Loucy (cell line): ENCODE results near the gene PTTG1IP.

Experiments used
- H2AFZ ChIP-seq: fragments of 200-600 bp; sonication (generic); 2 replicates; pipeline ENCODE4 v1.6.0; 2016; ENCODE audit warnings: antibody characterized with exemption, mild to moderate bottlenecking, low read length, moderate library complexity
- H3F3A ChIP-seq: fragments of 200-600 bp; 2 replicates; pipeline ENCODE4 v1.6.0; 2016; ENCODE audit warnings: antibody characterized with exemption, low read depth, mild to moderate bottlenecking
- H3K27me3 ChIP-seq: fragments of 200-600 bp; sonication (generic); 2 replicates; pipeline ENCODE4 v1.6.1; 2014; ENCODE audit warnings: low read length, mild to moderate bottlenecking; ENCODE audit not compliant: insufficient read depth, poor library complexity, severe bottlenecking
- H3K36me3 ChIP-seq: fragments of 200-600 bp; sonication (generic); 2 replicates; pipeline ENCODE4 v1.6.1; 2016; ENCODE audit warnings: low read length; ENCODE audit not compliant: insufficient read depth
- H3K4me1 ChIP-seq: fragments of 200-600 bp; sonication (generic); 2 replicates; pipeline ENCODE4 v1.5.1; 2014; ENCODE audit warnings: low read length, mild to moderate bottlenecking; ENCODE audit not compliant: insufficient read depth, poor library complexity, severe bottlenecking
- H3K4me2 ChIP-seq: fragments of 200-600 bp; sonication (generic); 2 replicates; pipeline ENCODE4 v1.6.0; 2014; ENCODE audit warnings: antibody characterized with exemption, low read length, low read depth, mild to moderate bottlenecking; ENCODE audit not compliant: poor library complexity, severe bottlenecking
- H3K4me3 ChIP-seq: fragments of 200-600 bp; sonication (generic); 2 replicates; pipeline ENCODE4 v1.5.1; 2014; ENCODE audit warnings: low read length, mild to moderate bottlenecking, mixed read lengths; ENCODE audit not compliant: poor library complexity, severe bottlenecking
- H3K79me2 ChIP-seq: fragments of 200-600 bp; sonication (generic); 2 replicates; pipeline ENCODE4 v1.6.1; 2014; ENCODE audit warnings: low read length; ENCODE audit not compliant: insufficient read depth
- H3K9ac ChIP-seq: fragments of 200-600 bp; sonication (generic); 2 replicates; pipeline ENCODE4 v1.6.0; 2014; ENCODE audit warnings: mild to moderate bottlenecking, low read depth, low read length, moderate library complexity; ENCODE audit not compliant: poor library complexity, severe bottlenecking
- H3K9me2 ChIP-seq: fragments of 200-600 bp; sonication (generic); replicated peaks from 2 replicates; pipeline ENCODE4 v1.6.1; 2016; ENCODE audit warnings: low read depth, low read length, mixed read lengths
- H3K9me3 ChIP-seq: fragments of 200-600 bp; sonication (generic); 2 replicates; pipeline ENCODE4 v1.6.1; 2014; ENCODE audit warnings: mild to moderate bottlenecking, antibody characterized with exemption, low read length, low read depth; ENCODE audit not compliant: insufficient read depth
- H4K20me1 ChIP-seq: fragments of 200-600 bp; sonication (generic); 2 replicates; pipeline ENCODE4 v1.6.0; 2014; ENCODE audit warnings: antibody characterized with exemption, low read length, mild to moderate bottlenecking; ENCODE audit not compliant: insufficient read depth, poor library complexity, severe bottlenecking
- EZH2phosphoT487 ChIP-seq: fragments of 200-600 bp; IDR thresholded peaks from 2 replicates; pipeline ENCODE4 v1.6.1; 2018; ENCODE audit warnings: antibody characterized with exemption, mild to moderate bottlenecking, moderate library complexity, borderline replicate concordance
- TF ChIP-seq, protein P1 (sequence below): fragments of 200-600 bp; sonication (generic); conservative IDR thresholded peaks from 2 replicates; pipeline ENCODE4 v1.5.1; 2014; ENCODE audit warnings: mild to moderate bottlenecking, antibody characterized with exemption, low read length

The PTTG1IP gene

DNA sequence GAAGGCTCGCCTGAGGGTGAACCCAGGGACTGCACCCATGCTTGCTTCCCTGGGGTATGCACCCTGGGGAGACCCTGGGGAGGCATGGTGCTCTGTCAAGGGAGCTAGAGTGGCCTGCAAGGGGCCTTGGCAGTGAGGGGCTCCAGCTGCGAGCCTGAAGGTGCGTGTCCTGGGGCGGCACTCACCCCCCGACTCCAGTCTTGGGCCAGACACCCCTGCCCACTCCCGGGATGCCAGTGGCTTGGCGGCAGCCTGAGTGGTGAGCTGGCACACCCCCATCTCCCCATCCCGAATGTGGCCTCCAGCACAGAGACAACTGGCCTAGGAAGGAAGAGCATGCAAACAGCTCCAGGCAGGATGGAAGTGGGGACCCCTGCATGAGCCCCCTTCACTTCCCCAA, 58.3 kb downstream of the PTTG1IP start:
- H4K20me1 ChIP-seq: peaks cover 69% of the 10 kb centered on the region

DNA sequence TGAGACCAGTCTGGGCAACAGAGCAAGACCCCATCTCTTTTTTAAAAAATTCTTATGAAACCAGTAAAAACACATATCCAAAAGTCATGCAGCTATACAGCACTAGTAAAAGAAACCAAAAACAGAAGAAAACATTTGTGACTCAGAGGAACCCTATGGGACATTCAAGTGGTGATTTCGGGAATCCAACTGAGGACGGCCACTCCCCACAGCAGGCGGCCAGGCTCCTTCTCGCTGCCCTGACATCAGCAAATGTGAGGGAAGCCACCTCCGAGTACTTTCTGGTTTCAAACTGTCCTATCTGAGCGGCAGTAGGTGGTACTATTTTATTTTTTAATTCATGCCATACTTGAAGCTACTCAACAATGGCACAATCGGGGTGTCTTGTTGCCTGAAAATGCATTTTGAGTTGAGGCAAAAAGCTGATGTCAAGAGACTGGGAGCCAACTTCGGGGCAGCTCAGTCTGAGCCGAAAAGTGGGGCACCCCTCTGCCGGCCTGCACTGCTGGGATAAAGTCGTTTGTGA, 58.9 kb downstream of the PTTG1IP start:
- Histone ChIP-seq H2AFZ (no peak overlapping the region), H3K79me2 (peaks cover 87% of the 10 kb centered on the region), H3K4me2 (peak overlapping the region; percentile 78), H3K27me3 (no peaks in the 10 kb centered on the region), H3K4me3 (peak overlapping the region; percentile 40), H3F3A (no peaks in the 10 kb centered on the region), H3K9ac (peak overlapping the region; percentile 22), H4K20me1 (peaks cover 74% of the 10 kb centered on the region), H3K4me1 (peaks cover 19% of the 10 kb centered on the region), H3K9me2 (no peaks in the 10 kb centered on the region), H3K9me3 (no peaks in the 10 kb centered on the region), H3K36me3 (peaks cover 19% of the 10 kb centered on the region; the same call in 1 of the 2 replicates)
- no peak for TF ChIP-seq EZH2phosphoT487

More for the DNA sequence above, 58.3 kb downstream of the PTTG1IP start:
- Histone ChIP-seq H3K9me2 (no peaks in the 10 kb centered on the region), H3K27me3 (no peaks in the 10 kb centered on the region), H3F3A (no peaks in the 10 kb centered on the region), H3K36me3 (peaks cover 12% of the 10 kb centered on the region; the same call in 1 of the 2 replicates), H3K9ac (no peak overlapping the region), H3K4me1 (peaks cover 19% of the 10 kb centered on the region), H3K79me2 (peaks cover 82% of the 10 kb centered on the region), H3K9me3 (no peaks in the 10 kb centered on the region), H3K4me2 (peak overlapping the region; percentile 78), H3K4me3 (peak overlapping the region; percentile 40), H2AFZ (no peak overlapping the region)
- no peak for TF ChIP-seq EZH2phosphoT487
- TF ChIP-seq, protein P1, sequence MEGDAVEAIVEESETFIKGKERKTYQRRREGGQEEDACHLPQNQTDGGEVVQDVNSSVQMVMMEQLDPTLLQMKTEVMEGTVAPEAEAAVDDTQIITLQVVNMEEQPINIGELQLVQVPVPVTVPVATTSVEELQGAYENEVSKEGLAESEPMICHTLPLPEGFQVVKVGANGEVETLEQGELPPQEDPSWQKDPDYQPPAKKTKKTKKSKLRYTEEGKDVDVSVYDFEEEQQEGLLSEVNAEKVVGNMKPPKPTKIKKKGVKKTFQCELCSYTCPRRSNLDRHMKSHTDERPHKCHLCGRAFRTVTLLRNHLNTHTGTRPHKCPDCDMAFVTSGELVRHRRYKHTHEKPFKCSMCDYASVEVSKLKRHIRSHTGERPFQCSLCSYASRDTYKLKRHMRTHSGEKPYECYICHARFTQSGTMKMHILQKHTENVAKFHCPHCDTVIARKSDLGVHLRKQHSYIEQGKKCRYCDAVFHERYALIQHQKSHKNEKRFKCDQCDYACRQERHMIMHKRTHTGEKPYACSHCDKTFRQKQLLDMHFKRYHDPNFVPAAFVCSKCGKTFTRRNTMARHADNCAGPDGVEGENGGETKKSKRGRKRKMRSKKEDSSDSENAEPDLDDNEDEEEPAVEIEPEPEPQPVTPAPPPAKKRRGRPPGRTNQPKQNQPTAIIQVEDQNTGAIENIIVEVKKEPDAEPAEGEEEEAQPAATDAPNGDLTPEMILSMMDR: no peak

DNA sequence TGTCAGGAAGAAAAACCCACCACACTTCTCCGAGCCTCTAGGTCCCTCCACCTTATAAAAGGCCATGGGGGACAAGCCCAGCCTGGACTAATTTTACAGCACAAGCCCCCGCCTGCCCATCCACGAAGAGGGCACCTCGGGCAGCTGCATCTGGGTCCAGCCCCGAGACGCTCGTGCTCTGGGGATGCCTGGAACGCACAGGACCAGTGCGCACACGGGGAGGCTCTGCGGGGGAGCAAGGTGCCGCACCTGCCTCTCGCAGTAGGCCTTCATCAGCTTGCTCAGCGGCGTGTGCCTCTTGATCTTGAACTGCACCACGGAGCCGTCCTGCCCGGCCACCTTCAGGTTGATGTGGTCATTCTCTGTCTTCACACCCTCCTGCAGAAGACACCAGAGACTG, 59.8 kb downstream of the PTTG1IP start:
- Histone ChIP-seq H3K9ac (peak overlapping the region; percentile 22), H2AFZ (no peak overlapping the region), H3F3A (no peaks in the 10 kb centered on the region), H3K79me2 (peaks cover 88% of the 10 kb centered on the region), H3K27me3 (no peaks in the 10 kb centered on the region), H4K20me1 (peaks cover 74% of the 10 kb centered on the region), H3K36me3 (peaks cover 27% of the 10 kb centered on the region; the same call in 1 of the 2 replicates), H3K9me2 (no peaks in the 10 kb centered on the region), H3K4me1 (peaks cover 17% of the 10 kb centered on the region), H3K4me2 (peak overlapping the region; percentile 78), H3K9me3 (no peaks in the 10 kb centered on the region), H3K4me3 (no peak overlapping the region)
- TF ChIP-seq, protein P1: no peak
- TF ChIP-seq EZH2phosphoT487: no peak

DNA sequence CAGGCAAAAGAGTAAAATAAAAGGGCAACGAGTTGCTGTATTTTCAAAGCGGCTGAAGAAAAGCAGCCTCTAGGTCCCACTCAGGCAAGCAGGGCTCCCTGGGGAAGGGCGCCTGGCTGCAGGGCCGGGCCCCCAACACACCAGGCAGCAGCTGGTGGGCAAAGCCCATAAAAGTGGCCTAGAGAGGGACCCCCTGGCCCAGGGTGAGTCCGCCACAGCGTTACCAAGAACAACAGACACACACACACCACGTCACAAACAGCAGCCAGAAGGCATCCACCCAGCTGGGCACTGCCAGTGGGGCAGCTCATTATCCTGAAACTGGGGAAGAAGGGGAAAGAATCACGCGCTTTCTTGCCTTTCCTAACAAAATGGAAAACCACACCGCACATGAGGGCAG, 60.3 kb downstream of the PTTG1IP start:
- peaks cover 74% of the 10 kb centered on the region for H4K20me1 ChIP-seq
- H3K4me3 ChIP-seq: peak overlapping the region; percentile 4
- H2AFZ ChIP-seq: no peak overlapping the region
- TF ChIP-seq, protein P1: no peak
- no peak for TF ChIP-seq EZH2phosphoT487
- H3K9me3 ChIP-seq: no peaks in the 10 kb centered on the region
- H3K9me2 ChIP-seq: no peaks in the 10 kb centered on the region
- peaks cover 12% of the 10 kb centered on the region for H3K4me1 ChIP-seq
- no peaks in the 10 kb centered on the region for H3K27me3 ChIP-seq
- peaks cover 82% of the 10 kb centered on the region for H3K79me2 ChIP-seq
- H3F3A ChIP-seq: no peaks in the 10 kb centered on the region
- no peak overlapping the region for H3K9ac ChIP-seq
- peak overlapping the region; percentile 45 for H3K4me2 ChIP-seq
- peaks cover 27% of the 10 kb centered on the region; the same call in 1 of the 2 replicates for H3K36me3 ChIP-seq
